Mesothelial cell of epicardium (in vitro differentiated cells): ENCODE results near the gene RNMT. TPM values are rescaled to one million over a fixed set of nuclear protein-coding genes. Genes with fewer than 3 reads are reported as not detected.

ENCODE experiments used
- DNase-seq, 2 experiments: peaks; one replicate each; pipeline ENCODE4 v3.0.0; 2021; ENCODE audit warnings: low spot score in 2 of 2; ENCODE audit not compliant: unreplicated experiment in 2 of 2
- H3K27ac Mint-ChIP-seq: 2 replicates; pipeline ENCODE4 v1.8.0; 2021; ENCODE audit warnings: mixed read lengths
- H3K27me3 Mint-ChIP-seq: 2 replicates; pipeline ENCODE4 v1.8.0; 2021; ENCODE audit warnings: low read depth, mixed read lengths
- H3K36me3 Mint-ChIP-seq: 2 replicates; pipeline ENCODE4 v1.8.0; 2021; ENCODE audit warnings: mixed read lengths
- H3K4me1 Mint-ChIP-seq: 2 replicates; pipeline ENCODE4 v1.8.0; 2021; ENCODE audit warnings: mixed read lengths
- H3K4me3 Mint-ChIP-seq: 2 replicates; pipeline ENCODE4 v1.8.0; 2021; ENCODE audit warnings: mild to moderate bottlenecking, moderate library complexity, mixed read lengths
- H3K9me3 Mint-ChIP-seq: 2 replicates; pipeline ENCODE4 v1.8.0; 2021; ENCODE audit warnings: mixed read lengths
- total RNA-seq: library from RNA; stranded (reverse); gene quantifications from 3 replicates; pipeline ENCODE4 v1.2.1, GENCODE V29; 2021
- TF ChIP-seq, protein P1 (sequence below): fragments of 200-600 bp; sonication (generic); IDR thresholded peaks from one replicate; pipeline ENCODE4 v1.5.0; 2021; ENCODE audit warnings: antibody characterized with exemption; ENCODE audit not compliant: unreplicated experiment

The RNMT gene
- total RNA-seq, 1 donor from 2014 or later = 51.6 TPM

- no peak for DNase-seq
- H3K9me3 Mint-ChIP-seq = peaks cover 36% of the 10 kb centered on the region
- TF ChIP-seq, protein P1, sequence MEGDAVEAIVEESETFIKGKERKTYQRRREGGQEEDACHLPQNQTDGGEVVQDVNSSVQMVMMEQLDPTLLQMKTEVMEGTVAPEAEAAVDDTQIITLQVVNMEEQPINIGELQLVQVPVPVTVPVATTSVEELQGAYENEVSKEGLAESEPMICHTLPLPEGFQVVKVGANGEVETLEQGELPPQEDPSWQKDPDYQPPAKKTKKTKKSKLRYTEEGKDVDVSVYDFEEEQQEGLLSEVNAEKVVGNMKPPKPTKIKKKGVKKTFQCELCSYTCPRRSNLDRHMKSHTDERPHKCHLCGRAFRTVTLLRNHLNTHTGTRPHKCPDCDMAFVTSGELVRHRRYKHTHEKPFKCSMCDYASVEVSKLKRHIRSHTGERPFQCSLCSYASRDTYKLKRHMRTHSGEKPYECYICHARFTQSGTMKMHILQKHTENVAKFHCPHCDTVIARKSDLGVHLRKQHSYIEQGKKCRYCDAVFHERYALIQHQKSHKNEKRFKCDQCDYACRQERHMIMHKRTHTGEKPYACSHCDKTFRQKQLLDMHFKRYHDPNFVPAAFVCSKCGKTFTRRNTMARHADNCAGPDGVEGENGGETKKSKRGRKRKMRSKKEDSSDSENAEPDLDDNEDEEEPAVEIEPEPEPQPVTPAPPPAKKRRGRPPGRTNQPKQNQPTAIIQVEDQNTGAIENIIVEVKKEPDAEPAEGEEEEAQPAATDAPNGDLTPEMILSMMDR = no peak
- no peak overlapping the region for H3K27ac Mint-ChIP-seq
- no peak overlapping the region for H3K4me3 Mint-ChIP-seq
- H3K27me3 Mint-ChIP-seq = no peaks in the 10 kb centered on the region
- peaks cover 21% of the 10 kb centered on the region for H3K36me3 Mint-ChIP-seq
- no peaks in the 10 kb centered on the region for H3K4me1 Mint-ChIP-seq
These were observed 16.1 kb upstream of the RNMT start for GRCh38 chr18:13710414-13710831.

DNA sequence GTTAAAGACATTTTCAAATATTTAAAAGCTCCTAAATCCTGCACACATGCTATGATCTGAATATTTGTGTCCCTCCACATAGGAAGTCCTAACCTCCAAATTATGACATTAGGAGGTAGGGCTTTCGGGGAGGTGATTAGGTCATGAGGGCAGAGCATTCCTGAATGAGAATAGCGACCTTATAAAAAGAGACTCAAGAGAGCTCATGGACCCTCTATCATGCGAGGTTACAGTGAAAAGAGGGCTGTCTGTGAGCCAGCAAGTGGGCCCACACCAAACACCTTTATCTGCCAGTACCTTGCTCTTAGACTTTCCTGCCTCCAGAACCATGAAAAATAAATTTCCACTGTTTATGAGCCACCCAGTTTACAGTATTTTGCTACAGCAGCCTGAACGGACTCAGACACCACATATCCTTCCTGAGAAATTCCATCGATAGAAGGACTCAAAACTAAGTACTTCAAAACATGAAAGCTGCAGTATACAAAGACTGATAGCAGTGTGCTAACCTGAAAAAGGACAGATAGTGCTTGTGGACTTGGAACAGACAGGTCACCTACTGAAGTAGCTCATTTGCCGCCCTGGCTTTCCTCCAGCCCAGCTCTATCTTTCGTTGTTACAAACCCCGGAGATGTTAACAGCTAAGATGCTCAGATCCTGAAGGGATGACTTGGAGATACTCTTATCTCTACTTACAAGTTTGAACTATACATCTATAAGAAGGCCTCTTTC, 13.9 kb upstream of the RNMT start:
- Mint-ChIP-seq H3K4me3 (no peak overlapping the region), H3K4me1 (no peaks in the 10 kb centered on the region), H3K36me3 (peaks cover 4% of the 10 kb centered on the region), H3K9me3 (peaks cover 21% of the 10 kb centered on the region), H3K27ac (no peak overlapping the region), H3K27me3 (no peaks in the 10 kb centered on the region)
- DNase-seq = no peak
- TF ChIP-seq, protein P1 = no peak

GRCh38 chr18:13713455-13714055, 12.9 kb upstream of the RNMT start:
- Mint-ChIP-seq H3K27me3 (no peaks in the 10 kb centered on the region), H3K4me3 (no peak overlapping the region), H3K36me3 (no peaks in the 10 kb centered on the region), H3K4me1 (no peaks in the 10 kb centered on the region), H3K27ac (no peak overlapping the region), H3K9me3 (peaks cover 17% of the 10 kb centered on the region)
- DNase-seq = no peak
- TF ChIP-seq, protein P1 = no peak

DNA sequence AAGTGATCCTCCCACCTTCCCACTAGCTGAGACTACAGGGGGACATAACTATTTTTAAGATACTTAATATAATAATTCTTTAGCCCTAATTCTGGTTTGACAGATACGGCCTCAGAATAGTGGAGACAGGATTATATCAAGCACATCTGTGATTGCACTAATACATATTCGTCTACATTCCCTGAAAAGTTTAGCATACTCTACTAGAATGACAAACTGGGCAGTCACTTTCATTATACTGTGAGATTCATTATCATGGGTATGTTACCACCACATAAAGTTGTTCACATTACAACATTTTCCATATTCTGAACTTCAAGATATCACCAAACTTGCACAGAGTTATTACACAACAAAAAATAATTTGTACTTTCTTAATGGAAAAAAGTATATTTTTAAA, 11.1 kb upstream of the RNMT start:
- Mint-ChIP-seq H3K27ac (no peak overlapping the region), H3K36me3 (no peaks in the 10 kb centered on the region), H3K4me1 (no peaks in the 10 kb centered on the region), H3K4me3 (no peak overlapping the region), H3K9me3 (peaks cover 4% of the 10 kb centered on the region), H3K27me3 (no peaks in the 10 kb centered on the region)
- no peak for DNase-seq
- TF ChIP-seq, protein P1 = no peak

DNA sequence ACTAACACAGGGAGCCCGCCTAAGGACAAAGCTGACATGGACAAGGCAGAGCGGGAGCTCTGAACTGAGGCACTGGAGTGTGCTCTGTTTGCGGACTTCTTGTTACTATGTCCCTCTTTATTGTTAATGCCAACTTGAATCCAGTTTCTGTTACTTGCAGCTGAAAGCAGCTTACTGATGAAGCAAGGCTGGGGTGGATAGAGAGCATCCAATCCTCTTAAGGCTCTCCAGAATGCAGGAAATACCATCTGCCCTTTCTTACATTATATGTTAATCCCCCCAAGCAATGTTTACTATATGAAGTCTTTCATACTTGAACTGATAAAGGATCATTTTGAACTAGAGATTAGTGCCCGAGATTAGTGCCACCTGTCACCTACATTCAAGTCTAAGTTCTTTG, 9.6 kb upstream of the RNMT start:
- TF ChIP-seq, protein P1 = no peak
- no peaks in the 10 kb centered on the region for H3K27me3 Mint-ChIP-seq
- no peaks in the 10 kb centered on the region for H3K36me3 Mint-ChIP-seq
- no peak for DNase-seq
- no peaks in the 10 kb centered on the region for H3K4me1 Mint-ChIP-seq
- H3K9me3 Mint-ChIP-seq = peaks cover 4% of the 10 kb centered on the region
- H3K27ac Mint-ChIP-seq = no peak overlapping the region
- no peak overlapping the region for H3K4me3 Mint-ChIP-seq
